ENCODE data around the gene TRPV4. TPM values are rescaled to one million over a fixed set of nuclear protein-coding genes. Genes with fewer than 3 reads are reported as not detected.
"Not testable (repeated sequence)": the region's sequence is repeated elsewhere in the genome, so short reads cannot be mapped to it uniquely, and the experiment has no call there.

The TRPV4 gene
- total RNA-seq, 6 donors from 2014 or later, result 2.2 to 9.7 (median 5.4) TPM

GRCh38 chr12:109868182-109869051 is 35.2 kb upstream of the TRPV4 start:
- DNase-seq, result no peak
- Histone ChIP-seq H3K27ac (peak overlapping the region in 1 of 4 donors; percentile 25), H3K36me3 (peaks cover 0 to 9% (median 4%) of the 10 kb centered on the region in 4 donors), H3K4me3 (no peak overlapping the region), H3K9me3 (no peaks in the 10 kb centered on the region), H3K27me3 (no peaks in the 10 kb centered on the region), H3K4me1 (peaks cover 34 to 55% (median 37%) of the 10 kb centered on the region in 4 donors)
- WGBS, 2 donors, result 69 to 71% methylated on average over 9 of the region's 9 CpGs
- TF ChIP-seq CTCF (IDR thresholded peaks at IDR 0.05), result no peak
- TF ChIP-seq POLR2AphosphoS5 (IDR thresholded peaks at IDR 0.05), result no peak
- no peak for TF ChIP-seq POLR2A (IDR thresholded peaks at IDR 0.05)
- TF ChIP-seq EP300 (IDR thresholded peaks at IDR 0.05), result no peak
- no peak for ATAC-seq (ENCODE audit: low FRiP score in 2 of 2)

DNA sequence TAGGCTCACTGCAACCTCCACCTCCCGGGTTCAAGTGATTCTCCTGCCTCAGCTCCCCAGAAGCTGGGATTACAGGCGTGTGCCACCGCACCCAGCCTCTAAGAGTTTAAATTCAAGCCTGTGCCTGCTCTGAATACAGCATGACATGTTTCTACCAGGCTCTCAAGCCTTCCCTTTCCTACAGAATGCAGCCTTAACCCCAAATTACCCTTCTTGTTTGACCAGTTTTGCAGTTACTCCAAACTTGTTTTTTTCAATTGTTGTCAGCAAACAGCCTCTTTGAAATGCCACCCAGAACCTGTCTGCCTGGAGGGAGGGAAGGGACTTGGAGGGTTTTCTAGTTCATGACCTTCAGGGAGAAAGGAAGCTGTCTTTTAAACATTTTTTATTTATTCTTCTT is 31.7 kb upstream of the TRPV4 start:
- Histone ChIP-seq H3K27ac (peak overlapping the region; percentile 65 to 81 (median 75)), H3K4me3 (no peak overlapping the region), H3K4me1 (peaks cover 24 to 40% (median 37%) of the 10 kb centered on the region in 4 donors), H3K27me3 (no peaks in the 10 kb centered on the region), H3K9me3 (no peaks in the 10 kb centered on the region), H3K36me3 (peaks cover 0 to 10% (median 5%) of the 10 kb centered on the region in 4 donors)
- ATAC-seq (ENCODE audit: low FRiP score in 2 of 2), result peak; percentile 33 to 85
- DNase-seq, result peak in 1 of 2 donors; percentile 46
- TF ChIP-seq POLR2AphosphoS5 (IDR thresholded peaks at IDR 0.05), result no peak
- TF ChIP-seq CTCF (IDR thresholded peaks at IDR 0.05), result no peak
- no peak for TF ChIP-seq POLR2A (IDR thresholded peaks at IDR 0.05)
- TF ChIP-seq EP300 (IDR thresholded peaks at IDR 0.05), result no peak
- 35 to 39% methylated on average over 3 of the region's 3 CpGs for WGBS, 2 donors

GRCh38 chr12:109863847-109864712 is 30.9 kb upstream of the TRPV4 start:
- peaks cover 0 to 10% (median 5%) of the 10 kb centered on the region in 4 donors for H3K36me3 ChIP-seq
- no peak overlapping the region for H3K4me3 ChIP-seq
- TF ChIP-seq CTCF (IDR thresholded peaks at IDR 0.05) (no peak), POLR2AphosphoS5 (IDR thresholded peaks at IDR 0.05) (peak in 1 of 2 donors; percentile 26)
- ATAC-seq (ENCODE audit: low FRiP score in 2 of 2) (peak; percentile 80 to 93), DNase-seq (peak in 1 of 2 donors; percentile 90)
- H3K27ac ChIP-seq, result peak overlapping the region; percentile 65 to 81 (median 75)
- H3K27me3 ChIP-seq, result no peaks in the 10 kb centered on the region
- H3K4me1 ChIP-seq, result peaks cover 24 to 40% (median 37%) of the 10 kb centered on the region in 4 donors
- no peaks in the 10 kb centered on the region for H3K9me3 ChIP-seq
- WGBS, 2 donors, result 59 to 63% methylated on average over 5 to 7 of the region's 9 CpGs

DNA sequence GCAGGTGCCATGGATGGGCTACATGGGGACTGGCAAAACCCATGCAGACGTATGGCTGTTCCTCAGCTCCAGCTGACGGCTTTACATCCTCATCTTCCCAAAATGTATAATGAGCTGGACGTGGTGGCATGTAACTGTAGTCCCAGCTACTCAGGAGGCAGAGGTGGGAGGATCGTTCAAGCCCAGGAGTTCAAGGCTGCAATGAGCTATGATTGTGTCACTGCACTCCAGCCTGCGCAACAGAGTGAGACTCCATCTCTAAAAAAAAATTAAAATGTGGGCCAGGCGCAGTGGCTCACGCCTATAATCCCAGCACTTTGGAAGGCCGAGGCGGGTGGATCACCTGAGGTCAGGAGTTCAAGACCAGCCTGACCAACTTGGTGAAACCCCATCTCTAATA is 29.3 kb upstream of the TRPV4 start:
- Histone ChIP-seq H3K4me1 (peaks cover 20 to 29% (median 26%) of the 10 kb centered on the region in 4 donors), H3K36me3 (peaks cover 3 to 22% (median 12%) of the 10 kb centered on the region in 4 donors)
- not testable (repeated sequence) for ATAC-seq (ENCODE audit: low FRiP score in 2 of 2); H3K4me3 ChIP-seq; H3K27me3 ChIP-seq; DNase-seq; H3K27ac ChIP-seq; H3K9me3 ChIP-seq
- 89 to 95% methylated on average over 9 of the region's 9 CpGs for WGBS, 2 donors
